SKM-1 (cell line): ENCODE results near the gene COL26A1.
A peak's percentile ranks its signal among the peaks of the same experiment; 100 is the strongest.

Experiments
- DNase-seq: peaks from one replicate; lab custom pipeline; 2025; ENCODE audit not compliant: unreplicated experiment; lab: John Stamatoyannopoulos, UW

COL26A1 gene

GRCh38 chr7:101531726-101532357, 169.2 kb downstream of the COL26A1 start:
- no peak for DNase-seq

GRCh38 chr7:101532400-101533102, 169.9 kb downstream of the COL26A1 start:
- no peak for DNase-seq

DNA sequence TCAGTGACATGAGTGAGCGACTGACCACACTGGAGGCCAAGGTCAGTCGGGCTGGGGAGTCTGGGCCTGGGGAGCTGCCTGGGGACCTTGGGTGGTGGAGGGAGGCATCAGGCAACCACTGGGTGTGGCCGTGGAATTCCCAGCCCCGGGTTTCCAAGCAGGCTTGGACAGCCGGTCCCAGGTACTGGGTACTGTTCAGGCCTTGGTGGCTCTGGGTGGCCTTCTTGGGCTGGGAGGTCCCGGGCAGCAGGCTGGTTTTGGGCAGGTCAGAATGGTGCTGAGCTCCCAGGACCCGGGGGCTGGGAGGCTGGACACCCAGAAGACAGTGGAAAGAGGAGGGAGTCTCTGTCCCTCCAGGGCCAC, 170.4 kb downstream of the COL26A1 start:
- DNase-seq, result no peak

- no peak for DNase-seq
These were observed 171.5 kb downstream of the COL26A1 start for GRCh38 chr7:101534015-101534803.

DNA sequence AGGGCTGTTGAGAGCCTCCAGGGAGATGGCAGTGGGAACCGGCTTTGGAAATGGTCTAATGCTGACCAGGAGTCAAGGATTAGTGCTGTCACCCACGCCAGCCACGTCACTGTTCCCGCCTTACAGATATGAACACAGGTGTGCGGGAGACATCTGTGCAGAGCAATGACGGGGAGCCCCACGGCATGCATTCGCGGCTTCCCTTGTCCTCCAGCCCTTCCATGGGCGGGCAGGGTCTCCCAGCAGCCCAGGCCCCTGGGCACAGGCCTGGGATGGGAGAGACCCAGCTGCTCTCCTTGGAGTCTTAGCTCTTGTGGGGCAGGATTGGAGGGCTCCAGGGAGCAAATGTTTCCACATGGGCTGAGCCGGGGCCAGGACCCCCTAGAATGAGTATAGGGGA, 172.2 kb downstream of the COL26A1 start:
- no peak for DNase-seq

- no peak for DNase-seq
These were observed 172.7 kb downstream of the COL26A1 start for GRCh38 chr7:101535351-101535751.

DNA sequence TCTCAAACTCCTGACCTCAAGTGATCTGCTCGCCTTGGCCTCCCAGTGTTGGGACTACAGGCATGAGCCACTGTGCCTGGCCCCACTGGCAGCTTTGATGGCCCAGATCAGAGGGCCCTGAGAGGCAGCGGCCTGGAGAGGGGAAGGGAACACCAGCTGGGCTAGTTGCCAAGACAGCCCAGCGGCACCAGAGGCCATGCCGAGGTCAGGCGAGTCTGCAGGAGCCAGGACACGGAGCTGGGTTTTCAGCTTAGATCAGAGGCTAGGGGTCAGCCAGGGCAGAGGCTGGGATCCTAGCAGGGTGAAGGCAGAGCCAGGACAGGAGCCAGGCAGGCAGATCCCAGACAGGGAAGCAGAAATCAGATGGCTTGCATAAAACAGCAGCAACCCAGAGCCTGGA, 173.6 kb downstream of the COL26A1 start:
- no peak for DNase-seq

- no peak for DNase-seq
These were observed 174.0 kb downstream of the COL26A1 start for GRCh38 chr7:101536668-101537067.

GRCh38 chr7:101537205-101537604, 174.5 kb downstream of the COL26A1 start:
- no peak for DNase-seq

DNA sequence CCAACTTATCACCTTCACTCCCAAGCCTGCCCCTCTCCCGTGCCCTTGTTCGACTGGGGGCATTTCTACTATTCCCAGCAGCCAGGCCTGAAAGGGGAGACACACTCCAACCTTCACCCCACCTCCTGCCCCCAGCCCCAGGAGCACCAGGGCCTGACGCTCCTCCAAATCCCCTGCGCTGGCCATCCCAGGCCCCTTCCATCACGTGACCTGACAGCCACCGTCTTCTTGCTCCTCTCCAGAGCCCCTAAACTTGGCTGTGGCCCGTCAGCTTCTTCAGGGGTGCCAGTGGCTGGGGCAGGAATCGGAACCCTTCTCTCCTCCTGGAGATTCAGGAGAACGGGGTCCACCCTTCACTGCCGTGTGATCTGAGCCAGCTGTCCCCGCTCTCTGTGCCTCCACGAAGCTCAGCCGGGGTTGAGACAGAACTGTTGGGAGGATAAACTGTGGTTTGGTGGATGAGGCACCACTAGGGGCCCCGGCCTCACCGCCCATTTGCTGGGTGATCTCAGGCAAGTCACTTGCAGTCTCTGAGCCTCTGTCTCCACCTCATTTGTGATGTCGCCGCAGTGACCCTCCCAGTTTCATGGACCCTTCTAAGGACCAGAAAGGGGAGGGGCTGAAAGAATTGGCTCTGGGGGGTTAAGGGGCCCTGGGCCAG, 175.4 kb downstream of the COL26A1 start:
- no peak for DNase-seq

GRCh38 chr7:101538596-101539459, 176.2 kb downstream of the COL26A1 start:
- peak; percentile 21 for DNase-seq

GRCh38 chr7:101539784-101540183, 177.1 kb downstream of the COL26A1 start:
- DNase-seq, result no peak

GRCh38 chr7:101542527-101543241, 180.0 kb downstream of the COL26A1 start:
- DNase-seq, result peak; percentile 6

DNA sequence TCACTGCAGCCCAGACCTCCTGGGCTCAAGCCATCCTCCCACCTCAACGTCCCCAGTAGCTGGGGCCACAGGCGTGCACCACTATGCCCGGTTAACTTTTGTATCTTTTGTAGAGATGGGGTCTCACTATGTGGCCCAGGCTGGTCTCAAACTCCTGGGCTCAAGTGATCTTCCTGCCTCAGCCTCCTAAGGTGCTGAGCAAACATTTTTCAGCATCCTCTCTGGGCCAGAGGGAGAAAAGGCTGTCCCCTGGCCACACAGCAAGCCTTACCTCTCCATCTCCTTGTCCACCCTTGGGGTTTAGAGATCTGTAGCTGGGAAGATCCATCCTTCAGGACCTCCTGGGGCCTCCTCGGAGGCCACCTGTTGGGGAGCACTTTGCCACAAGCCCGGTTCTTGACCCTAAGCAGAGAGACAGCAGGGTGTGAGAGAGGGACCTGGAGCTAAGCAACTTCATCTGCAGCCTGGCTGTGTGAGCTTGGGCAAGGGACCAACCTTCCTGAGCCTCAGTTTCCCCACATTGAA, 180.6 kb downstream of the COL26A1 start:
- no peak for DNase-seq

GRCh38 chr7:101543846-101544245, 181.2 kb downstream of the COL26A1 start:
- no peak for DNase-seq

DNA sequence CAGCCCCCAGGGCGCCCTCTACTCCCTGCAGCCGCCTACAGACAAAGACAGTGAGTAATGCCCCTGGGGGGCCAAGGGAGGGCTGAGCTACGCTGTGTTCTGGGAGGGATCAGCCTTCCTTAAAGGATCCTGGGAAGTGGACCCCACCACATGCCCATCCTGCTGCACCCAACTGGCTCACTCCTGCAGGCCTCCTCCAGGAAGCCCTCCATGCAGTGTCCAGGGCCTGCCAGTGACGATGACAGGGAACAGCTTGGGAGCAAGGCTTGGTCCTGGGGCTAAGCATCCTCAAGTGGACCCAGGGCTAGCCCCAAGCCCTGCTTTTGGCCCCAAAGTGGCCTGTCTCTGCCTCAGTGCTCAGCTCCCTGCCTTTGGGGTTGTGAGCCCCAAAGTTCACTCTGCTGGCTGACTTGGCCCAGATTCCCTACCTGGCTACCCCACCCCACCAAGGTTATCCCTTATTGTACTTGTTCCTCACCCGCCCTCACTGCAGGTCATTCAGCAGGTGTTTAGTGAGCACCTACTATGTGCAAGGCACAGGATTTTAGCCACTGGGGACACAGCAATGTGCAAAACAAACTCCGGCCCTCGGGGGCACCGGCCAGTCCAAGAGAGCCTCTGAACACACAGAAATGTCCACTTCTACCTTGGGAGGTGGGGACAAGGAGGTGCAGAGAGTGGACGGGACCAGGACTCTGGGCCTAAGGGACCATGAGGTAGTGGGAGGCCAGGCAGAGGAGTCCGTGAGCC, 182.9 kb downstream of the COL26A1 start:
- DNase-seq, result no peak

- DNase-seq, result no peak
These were observed 183.7 kb downstream of the COL26A1 start for GRCh38 chr7:101546308-101546936.
